Gastrocnemius medialis (tissue), 4 donors: ENCODE measurements around the gene TMCO4.

Source experiments
- CTCF ChIP-seq, 5 experiments: fragments of 450-650 bp in 3 of 5; fragments of 200-600 bp in 2 of 5; sonication (generic) in 2 of 5; IDR thresholded peaks in 4 of 5; conservative IDR thresholded peaks in 1 of 5; 1 replicate in 4 of 5; 2 replicates in 1 of 5; pipeline ENCODE4 v1.5.1; 2016 to 2019; ENCODE audit warnings: antibody characterized with exemption in 5 of 5, mild to moderate bottlenecking in 3 of 5, moderate library complexity in 3 of 5
- POLR2A ChIP-seq, 2 donors: fragments of 450-650 bp; IDR thresholded peaks; one replicate each; pipeline ENCODE4 v1.6.1; 2017; ENCODE audit warnings: antibody characterized with exemption in 2 of 2, mild to moderate bottlenecking in 2 of 2, moderate library complexity in 2 of 2

GRCh38 chr1:19717467-19717866, 82.2 kb downstream of the TMCO4 start:
- TF ChIP-seq CTCF (IDR thresholded peaks at IDR 0.05 in 4 of 5, conservative IDR thresholded peaks at IDR 0.05 in 1 of 5) (no peak), POLR2A (IDR thresholded peaks at IDR 0.05) (no peak)
